HepG2 (cell line): Measurements from ENCODE around the gene PLEKHA8. TPM values are rescaled to one million over a fixed set of nuclear protein-coding genes. Genes with fewer than 3 reads are reported as not detected.

ENCODE experiments used
- ATAC-seq: fragments of 200-7000 bp; cut with Tn5 transposase; 3 replicates; pipeline ENCODE4 v1.9.1; 2020; ENCODE audit warnings: mild to moderate bottlenecking, moderate library complexity
- BruUV-seq: library from RNA; stranded (reverse); fragments of 400-500 nt; replicated peaks from 2 replicates; lab custom pipeline; 2021; lab: Mats Ljungman, UMichigan
- CTCF ChIA-PET: fragments of 300-600 bp; formaldehyde crosslinking; extraction: SDS; loops from one replicate; lab custom pipeline; 2021; ENCODE audit warnings: low total read pairs, inconsistent platforms, low intra/inter-chr PET ratio; lab: Yijun Ruan, JAX
- POLR2A ChIA-PET: fragments of 350-600 bp; sonication (Branson Sonifier 250); formaldehyde crosslinking; loops from one replicate; lab custom pipeline; 2020; ENCODE audit warnings: antibody characterized with exemption, inconsistent platforms; lab: Yijun Ruan, JAX
- DNase-seq: peaks from one replicate; pipeline ENCODE4 v3.0.0-alpha.2; 2015; ENCODE audit warnings: low spot score
- FAIRE-seq: peaks from 3 replicates; lab custom pipeline; 2011; peaks lifted over from hg19 to GRCh38; lab: Jason Lieb, UNC
- H2AFZ ChIP-seq: one replicate; pipeline ENCODE4 v1.6.1; 2011; ENCODE audit warnings: low read length, inconsistent platforms
- H3K27ac ChIP-seq: fragments of 300-600 bp; 3 replicates; pipeline ENCODE4 v1.8.0; 2011; ENCODE audit warnings: mixed run types, mild to moderate bottlenecking, mixed read lengths, low read length, inconsistent platforms; ENCODE audit not compliant: insufficient read depth; ENCODE audit errors: extremely low read length
- H3K27me3 ChIP-seq, 2 experiments: fragments of 200-600 bp in 1 of 2; 2 replicates in 1 of 2; 3 replicates in 1 of 2; pipeline versions ENCODE4 v1.6.0 to v1.8.0; 2011; ENCODE audit warnings: low read length in 2 of 2, mild to moderate bottlenecking in 2 of 2, moderate library complexity in 2 of 2, inconsistent platforms in 1 of 2; ENCODE audit not compliant: insufficient read depth in 2 of 2, control insufficient read depth in 1 of 2
- H3K36me3 ChIP-seq, 2 experiments: fragments of 200-600 bp in 1 of 2; replicated peaks in 1 of 2; 2 replicates in 1 of 2; 3 replicates in 1 of 2; pipeline versions ENCODE4 v1.5.1 to v1.8.0; 2011; ENCODE audit warnings: low read length in 2 of 2, inconsistent platforms in 1 of 2; ENCODE audit not compliant: insufficient read depth in 2 of 2, control insufficient read depth in 1 of 2
- H3K4me1 ChIP-seq: 2 replicates; pipeline ENCODE4 v1.5.1; 2012; ENCODE audit warnings: low read length, inconsistent platforms; ENCODE audit not compliant: insufficient read depth
- H3K4me2 ChIP-seq: 2 replicates; pipeline ENCODE4 v1.6.0; 2011; ENCODE audit warnings: low read depth, low read length, inconsistent platforms
- H3K4me3 ChIP-seq, 3 experiments: fragments of 200-600 bp in 1 of 3; sonication (generic), shearing (Covaris generic) in 1 of 3; replicated peaks in 1 of 3; 2 replicates each; pipeline ENCODE4 v1.5.1; 2011 to 2016; ENCODE audit warnings: low read length in 3 of 3, inconsistent platforms in 2 of 3, low read depth in 2 of 3, mild to moderate bottlenecking in 2 of 3, control low read depth in 1 of 3, mixed read lengths in 1 of 3; ENCODE audit not compliant: insufficient read depth in 1 of 3
- H3K79me2 ChIP-seq: one replicate; pipeline ENCODE4 v1.6.1; 2011; ENCODE audit warnings: low read length, inconsistent platforms; ENCODE audit not compliant: insufficient read depth
- H3K9ac ChIP-seq: 2 replicates; pipeline ENCODE4 v1.6.0; 2011; ENCODE audit warnings: mild to moderate bottlenecking, low read depth, low read length, inconsistent platforms; ENCODE audit not compliant: insufficient read depth
- H3K9me3 ChIP-seq: 2 replicates; pipeline ENCODE4 v1.5.1; 2012; ENCODE audit warnings: mild to moderate bottlenecking, low read length
- H4K20me1 ChIP-seq: 2 replicates; pipeline ENCODE4 v1.6.0; 2011; ENCODE audit warnings: inconsistent platforms, mild to moderate bottlenecking, low read length, moderate library complexity; ENCODE audit not compliant: insufficient read depth
- DBP ChIP-seq: sonication (generic); formaldehyde crosslinking; IDR thresholded peaks from 2 replicates; pipeline ENCODE4 v1.4.0; 2020; ENCODE audit warnings: missing genetic modification reagents; ENCODE audit errors: not compliant biosample characterization
- FOXM1 ChIP-seq: sonication (generic); formaldehyde crosslinking; IDR thresholded peaks from 2 replicates; pipeline ENCODE4 v1.5.0; 2020; ENCODE audit warnings: missing genetic modification reagents
- HDAC1 ChIP-seq: sonication (generic); formaldehyde crosslinking; IDR thresholded peaks from 2 replicates; pipeline ENCODE4 v1.5.1; 2020; ENCODE audit warnings: mild to moderate bottlenecking, missing genetic modification reagents
- IKZF1 ChIP-seq: fragments of 450-650 bp; IDR thresholded peaks from 2 replicates; pipeline ENCODE4 v1.7.1; 2016
- KDM4B ChIP-seq: sonication (generic); formaldehyde crosslinking; IDR thresholded peaks from 2 replicates; pipeline ENCODE4 v1.4.0; 2020; ENCODE audit warnings: missing genetic modification reagents
- MLX ChIP-seq: IDR thresholded peaks from 2 replicates; pipeline ENCODE4 v1.6.1; 2016
- MXD4 ChIP-seq: IDR thresholded peaks from 2 replicates; pipeline ENCODE4 v1.6.1; 2016; ENCODE audit warnings: mild to moderate bottlenecking, missing biosample characterization, missing genetic modification reagents
- RORA ChIP-seq: sonication (generic); formaldehyde crosslinking; IDR thresholded peaks from 2 replicates; pipeline ENCODE4 v1.5.0; 2020; ENCODE audit warnings: mild to moderate bottlenecking, missing genetic modification reagents, moderate library complexity
- TGIF2 ChIP-seq: IDR thresholded peaks from 2 replicates; pipeline ENCODE4 v1.6.1; 2016; ENCODE audit warnings: control low read depth, missing compliant biosample characterization
- TRIM22 ChIP-seq: fragments of 450-650 bp; IDR thresholded peaks from 2 replicates; pipeline ENCODE4 v1.6.1; 2017
- WGBS: methylation state at CpG from one replicate; pipeline ENCODE4 v1.1.6; 2017; ENCODE audit warnings: low lambda C conversion rate; 5-methylcytosine and 5-hydroxymethylcytosine counted together
- in situ Hi-C: cut with HindIII; loops from 2 replicates; pipeline ENCODE4 v1.10.0; 2017; ENCODE audit warnings: low pct_unique_long_range_greater_than_20kb; ENCODE audit not compliant: extremely low pct_ligation_motif_present
- intact Hi-C: fragments of 100-400 bp; cut with micrococcal nuclease; formaldehyde crosslinking; loops from one replicate; pipeline ENCODE4 v1.10.0; 2022; ENCODE audit not compliant: unreplicated experiment
- polyA plus RNA-seq, 8 experiments: library from polyadenylated mRNA; depleted of rRNA in 3 of 8; stranded (reverse) in 7 of 8; unstranded in 1 of 8; fragments of >200 nt; fragmentation: Illumina TruSeq in 4 of 8; extraction: Trizol in 4 of 8; gene quantifications; 2 replicates each; pipeline versions ENCODE4 v1.2.1 to v1.2.3, GENCODE V29; 2011 to 2016; ENCODE audit warnings: low read depth in 4 of 8, missing spikeins in 1 of 8, mixed read lengths in 1 of 8; ENCODE audit not compliant: insufficient read depth in 1 of 8
- total RNA-seq, 5 experiments: library from RNA; depleted of rRNA; stranded (reverse); fragments of >200 nt; fragmentation: Illumina TruSeq; extraction: Trizol; gene quantifications; 2 replicates each; pipeline ENCODE4 v1.2.3, GENCODE V29; 2016; ENCODE audit warnings: low read depth in 1 of 5
- TF ChIP-seq, protein P1 (sequence below): sonication (generic); formaldehyde crosslinking; IDR thresholded peaks from 2 replicates; pipeline ENCODE4 v1.8.0; 2022; ENCODE audit warnings: missing genetic modification reagents, low read depth, mild to moderate bottlenecking, borderline replicate concordance

PLEKHA8 gene
- total and polyA plus RNA-seq, 2 of the 13 experiments (the other 11 are each of a cell fraction or from before 2014, with no cell fraction given): 12.5 to 26.4 TPM

DNA sequence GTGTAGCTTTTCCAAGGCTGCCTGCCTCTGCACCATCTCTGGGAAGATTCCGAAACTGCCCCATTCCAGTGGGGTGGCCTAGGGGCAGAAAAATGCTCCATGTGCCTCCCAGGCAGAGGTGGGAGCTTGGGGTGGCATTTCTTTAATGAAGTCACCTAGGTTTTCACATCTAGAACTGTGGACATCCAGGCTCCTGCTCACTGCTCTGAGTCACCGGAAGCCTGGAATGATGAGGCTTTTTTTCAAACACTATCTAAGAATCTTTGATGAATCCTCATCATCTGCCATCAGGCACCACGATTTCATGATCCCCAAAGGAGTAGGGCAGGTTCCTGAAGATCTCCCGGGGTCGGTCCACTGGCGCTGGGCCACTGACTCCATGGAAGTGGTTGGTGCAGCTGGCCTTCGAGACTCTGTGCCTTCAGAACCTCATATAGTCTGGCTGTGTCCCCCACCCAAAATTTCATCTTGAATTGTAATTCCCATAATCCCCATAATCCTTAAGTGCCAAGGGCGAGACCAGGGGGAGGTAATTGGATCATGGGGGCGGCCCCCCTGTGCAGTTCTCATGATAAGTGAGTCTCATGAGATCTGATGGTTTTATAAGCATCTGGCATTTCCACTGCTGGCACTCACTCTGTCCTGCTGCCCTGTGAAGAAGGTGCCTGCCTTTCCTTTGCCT is 143.7 kb downstream of the PLEKHA8 start:
- no peak overlapping the region for H3K27ac ChIP-seq
- no peaks in the 10 kb centered on the region for H3K36me3 ChIP-seq
- 25% methylated on average over 4 of the region's 9 CpGs for WGBS
- H3K4me1 ChIP-seq: peaks cover 11% of the 10 kb centered on the region
- H3K4me3 ChIP-seq: no peak overlapping the region
- POLR2A ChIA-PET: no interaction called here
- no TSS peak for BruUV-seq
- intact Hi-C loops (no loop called here), in situ Hi-C loops (no loop called here)
- H3K79me2 ChIP-seq: no peaks in the 10 kb centered on the region
- CTCF ChIA-PET: no interaction called here
- H3K4me2 ChIP-seq: no peak overlapping the region
- no peak overlapping the region for H3K9ac ChIP-seq
- TF ChIP-seq, protein P1, sequence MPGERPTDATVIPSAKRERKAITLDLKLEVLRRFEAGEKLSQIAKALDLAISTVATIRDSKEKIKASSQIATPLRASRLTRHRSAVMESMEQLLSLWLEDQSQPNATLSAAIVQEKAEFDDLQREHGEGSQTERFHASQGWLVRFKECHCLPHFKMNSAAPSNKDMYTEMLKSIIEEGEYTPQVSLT (CRISPR knock-in tag): no peak
- no peak for TF ChIP-seq MXD4 (CRISPR knock-in tag)
- no peak for TF ChIP-seq KDM4B (CRISPR knock-in tag)
- no peak for TF ChIP-seq MLX (CRISPR knock-in tag)
- no peak for TF ChIP-seq RORA (CRISPR knock-in tag)
- no peak for TF ChIP-seq DBP (CRISPR knock-in tag)
- TF ChIP-seq FOXM1 (CRISPR knock-in tag): no peak
- no peak for TF ChIP-seq IKZF1
- TF ChIP-seq HDAC1 (CRISPR knock-in tag): no peak
- no peak for TF ChIP-seq TRIM22
- TF ChIP-seq TGIF2 (CRISPR knock-in tag): no peak
- DNase-seq (no peak), FAIRE-seq (no peak), ATAC-seq (no peak)
- H4K20me1 ChIP-seq: no peaks in the 10 kb centered on the region
- H3K9me3 ChIP-seq: no peaks in the 10 kb centered on the region
- no peak overlapping the region for H2AFZ ChIP-seq
- H3K27me3 ChIP-seq: no peaks in the 10 kb centered on the region
